ENCODE data around the gene FAM81B.

DNA sequence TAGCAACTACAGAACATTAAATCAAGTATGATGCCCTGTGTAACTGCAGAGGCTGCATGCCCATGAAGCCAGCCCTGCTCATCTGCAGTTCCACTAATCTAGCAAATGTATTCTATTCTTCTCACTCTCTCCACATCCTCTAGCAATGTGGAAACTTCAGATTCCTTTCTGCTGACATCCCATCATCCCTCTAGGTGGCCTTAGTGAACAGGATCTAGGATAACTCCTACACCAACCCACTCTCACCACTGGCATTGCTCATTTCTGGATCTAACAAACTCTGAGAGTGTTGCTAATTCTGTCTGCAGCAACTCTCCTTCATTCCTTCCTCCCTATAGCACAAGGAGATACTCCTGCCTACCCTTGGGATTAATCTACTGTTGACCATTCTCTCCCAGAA, 80.8 kb downstream of the FAM81B start:
- no peak for TF ChIP-seq FOXM1 (IDR thresholded peaks at IDR 0.05; ENCODE audit: borderline replicate concordance)
- no peak for TF ChIP-seq NFRKB (IDR thresholded peaks at IDR 0.05)
- TF ChIP-seq ELF4 (IDR thresholded peaks at IDR 0.05): no peak
- no peak for TF ChIP-seq SUZ12 (IDR thresholded peaks at IDR 0.05)
- no peak for TF ChIP-seq BHLHE40 (IDR thresholded peaks at IDR 0.05; ENCODE audit: borderline replicate concordance)
- TF ChIP-seq LEF1 (IDR thresholded peaks at IDR 0.05; ENCODE audit: borderline replicate concordance): no peak
- no peak for TF ChIP-seq FOXA1 (IDR thresholded peaks at IDR 0.05)
- TF ChIP-seq, protein P1, sequence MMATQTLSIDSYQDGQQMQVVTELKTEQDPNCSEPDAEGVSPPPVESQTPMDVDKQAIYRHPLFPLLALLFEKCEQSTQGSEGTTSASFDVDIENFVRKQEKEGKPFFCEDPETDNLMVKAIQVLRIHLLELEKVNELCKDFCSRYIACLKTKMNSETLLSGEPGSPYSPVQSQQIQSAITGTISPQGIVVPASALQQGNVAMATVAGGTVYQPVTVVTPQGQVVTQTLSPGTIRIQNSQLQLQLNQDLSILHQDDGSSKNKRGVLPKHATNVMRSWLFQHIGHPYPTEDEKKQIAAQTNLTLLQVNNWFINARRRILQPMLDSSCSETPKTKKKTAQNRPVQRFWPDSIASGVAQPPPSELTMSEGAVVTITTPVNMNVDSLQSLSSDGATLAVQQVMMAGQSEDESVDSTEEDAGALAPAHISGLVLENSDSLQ (IDR thresholded peaks at IDR 0.05): no peak
- TF ChIP-seq SP1 (IDR thresholded peaks at IDR 0.05): no peak
